Measurements from ENCODE around the gene RPL13A.

GRCh38 chr19:49442771-49443365, 44.5 kb upstream of the RPL13A start:
- TF ChIP-seq CTCF (IDR thresholded peaks at IDR 0.05) = no peak
- no peak for TF ChIP-seq TAF1 (IDR thresholded peaks at IDR 0.05; ENCODE audit: borderline replicate concordance, low read depth, low read length)
- TF ChIP-seq IRF3 (IDR thresholded peaks at IDR 0.05; ENCODE audit: low read depth, low read length) = no peak

All from SK-N-SH (cell line).